SK-N-SH treated with all-trans-retinoic acid at 6 μM for 48 hours (cell line): Measurements from ENCODE around the gene AHCYL1.

Source experiments
- ARNTL ChIP-seq: fragments of 450-650 bp; formaldehyde crosslinking; IDR thresholded peaks from 2 replicates; pipeline ENCODE4 v1.5.0; 2020; ENCODE audit warnings: low read depth, mild to moderate bottlenecking, moderate library complexity, borderline replicate concordance
- BACH2 ChIP-seq: fragments of 250-450 bp; sonication (Bioruptor Pico); IDR thresholded peaks from 2 replicates; pipeline ENCODE4 v1.9.0; 2021; ENCODE audit warnings: mild to moderate bottlenecking, borderline replicate concordance
- OSR1 ChIP-seq: fragments of 250-450 bp; sonication (Bioruptor Pico); IDR thresholded peaks from 2 replicates; pipeline ENCODE4 v1.8.0; 2022; ENCODE audit warnings: moderate library complexity, mild to moderate bottlenecking, inconsistent platforms
- PPARA ChIP-seq: fragments of 250-450 bp; sonication (Bioruptor Pico); IDR thresholded peaks from 2 replicates; pipeline ENCODE4 v1.5.0; 2020; ENCODE audit warnings: mild to moderate bottlenecking, borderline replicate concordance
- SNAI2 ChIP-seq: fragments of 250-450 bp; sonication (Bioruptor Pico); IDR thresholded peaks from 2 replicates; pipeline ENCODE4 v1.5.0; 2020; ENCODE audit warnings: mild to moderate bottlenecking, moderate library complexity
- TCF4 ChIP-seq: fragments of 250-450 bp; sonication (Bioruptor Pico); IDR thresholded peaks from 2 replicates; pipeline ENCODE4 v1.8.0; 2021; ENCODE audit warnings: mild to moderate bottlenecking, moderate library complexity, borderline replicate concordance
- ZC3H10 ChIP-seq: fragments of 250-450 bp; sonication (Bioruptor Pico); IDR thresholded peaks from 2 replicates; pipeline ENCODE4 v1.5.1; 2021; ENCODE audit warnings: mild to moderate bottlenecking, moderate library complexity
- ZFP3 ChIP-seq: fragments of 250-450 bp; sonication (Bioruptor Pico); IDR thresholded peaks from 2 replicates; pipeline ENCODE4 v1.5.0; 2020; ENCODE audit warnings: mild to moderate bottlenecking, moderate library complexity
- ZFP30 ChIP-seq: fragments of 450-650 bp; formaldehyde crosslinking; IDR thresholded peaks from 2 replicates; pipeline ENCODE4 v1.5.0; 2022; ENCODE audit warnings: mild to moderate bottlenecking, moderate library complexity
- ZNF70 ChIP-seq: fragments of 450-650 bp; formaldehyde crosslinking; IDR thresholded peaks from 2 replicates; pipeline ENCODE4 v1.5.0; 2020; ENCODE audit warnings: mild to moderate bottlenecking, moderate library complexity
- ZNF8 ChIP-seq: fragments of 450-650 bp; formaldehyde crosslinking; IDR thresholded peaks from 2 replicates; pipeline ENCODE4 v1.5.0; 2020; ENCODE audit warnings: mild to moderate bottlenecking, moderate library complexity
- TF ChIP-seq, protein P1 (sequence below): fragments of 250-450 bp; sonication (Bioruptor Pico); IDR thresholded peaks from 2 replicates; pipeline ENCODE4 v1.5.1; 2020; ENCODE audit warnings: low read depth, mild to moderate bottlenecking, moderate library complexity
- TF ChIP-seq, protein P2 (sequence below): fragments of 250-450 bp; sonication (Bioruptor Pico); IDR thresholded peaks from 2 replicates; pipeline ENCODE4 v1.8.0; 2020; ENCODE audit warnings: mild to moderate bottlenecking, moderate library complexity, borderline replicate concordance

DNA sequence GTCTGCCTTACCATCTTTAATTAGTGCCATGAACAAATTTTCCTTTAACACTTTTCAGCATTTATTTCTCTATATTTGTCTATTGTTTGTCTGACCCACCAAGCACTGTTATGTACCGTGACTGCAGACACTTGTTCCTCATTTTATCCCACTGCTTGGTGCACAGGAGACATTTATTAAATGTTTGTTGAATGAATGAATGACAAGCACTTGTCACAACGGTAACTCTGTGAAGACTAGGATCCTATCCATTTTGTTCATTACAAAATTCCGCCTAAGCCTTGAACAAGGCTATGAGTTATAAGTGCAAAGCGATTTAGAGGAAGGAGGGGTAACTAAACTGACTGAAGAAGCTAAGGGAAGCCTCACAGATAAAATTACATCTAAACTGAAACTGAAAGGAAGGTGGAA lies 49.5 kb downstream of the AHCYL1 start:
- TF ChIP-seq OSR1 (CRISPR knock-in tag), result no peak
- TF ChIP-seq ZFP30 (CRISPR knock-in tag), result no peak
- no peak for TF ChIP-seq BACH2 (CRISPR knock-in tag)
- TF ChIP-seq SNAI2 (CRISPR knock-in tag), result no peak
- TF ChIP-seq ZNF8 (CRISPR knock-in tag), result no peak
- TF ChIP-seq, protein P1, sequence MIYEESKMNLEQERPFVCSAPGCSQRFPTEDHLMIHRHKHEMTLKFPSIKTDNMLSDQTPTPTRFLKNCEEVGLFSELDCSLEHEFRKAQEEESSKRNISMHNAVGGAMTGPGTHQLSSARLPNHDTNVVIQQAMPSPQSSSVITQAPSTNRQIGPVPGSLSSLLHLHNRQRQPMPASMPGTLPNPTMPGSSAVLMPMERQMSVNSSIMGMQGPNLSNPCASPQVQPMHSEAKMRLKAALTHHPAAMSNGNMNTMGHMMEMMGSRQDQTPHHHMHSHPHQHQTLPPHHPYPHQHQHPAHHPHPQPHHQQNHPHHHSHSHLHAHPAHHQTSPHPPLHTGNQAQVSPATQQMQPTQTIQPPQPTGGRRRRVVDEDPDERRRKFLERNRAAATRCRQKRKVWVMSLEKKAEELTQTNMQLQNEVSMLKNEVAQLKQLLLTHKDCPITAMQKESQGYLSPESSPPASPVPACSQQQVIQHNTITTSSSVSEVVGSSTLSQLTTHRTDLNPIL (CRISPR knock-in tag), result no peak
- TF ChIP-seq ZFP3, result no peak
- TF ChIP-seq ZC3H10 (CRISPR knock-in tag), result no peak
- TF ChIP-seq PPARA (CRISPR knock-in tag), result no peak
- TF ChIP-seq, protein P2, sequence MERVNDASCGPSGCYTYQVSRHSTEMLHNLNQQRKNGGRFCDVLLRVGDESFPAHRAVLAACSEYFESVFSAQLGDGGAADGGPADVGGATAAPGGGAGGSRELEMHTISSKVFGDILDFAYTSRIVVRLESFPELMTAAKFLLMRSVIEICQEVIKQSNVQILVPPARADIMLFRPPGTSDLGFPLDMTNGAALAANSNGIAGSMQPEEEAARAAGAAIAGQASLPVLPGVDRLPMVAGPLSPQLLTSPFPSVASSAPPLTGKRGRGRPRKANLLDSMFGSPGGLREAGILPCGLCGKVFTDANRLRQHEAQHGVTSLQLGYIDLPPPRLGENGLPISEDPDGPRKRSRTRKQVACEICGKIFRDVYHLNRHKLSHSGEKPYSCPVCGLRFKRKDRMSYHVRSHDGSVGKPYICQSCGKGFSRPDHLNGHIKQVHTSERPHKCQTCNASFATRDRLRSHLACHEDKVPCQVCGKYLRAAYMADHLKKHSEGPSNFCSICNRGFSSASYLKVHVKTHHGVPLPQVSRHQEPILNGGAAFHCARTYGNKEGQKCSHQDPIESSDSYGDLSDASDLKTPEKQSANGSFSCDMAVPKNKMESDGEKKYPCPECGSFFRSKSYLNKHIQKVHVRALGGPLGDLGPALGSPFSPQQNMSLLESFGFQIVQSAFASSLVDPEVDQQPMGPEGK (CRISPR knock-in tag), result no peak
- no peak for TF ChIP-seq ZNF70 (CRISPR knock-in tag)
- no peak for TF ChIP-seq ARNTL
- TF ChIP-seq TCF4, result no peak
